Upper lobe of left lung (tissue), 6 donors: ENCODE measurements around the gene CBFA2T3. TPM values are rescaled to one million over a fixed set of nuclear protein-coding genes. Genes with fewer than 3 reads are reported as not detected.

Experiments used
- ATAC-seq, 2 donors: fragments of 200-7000 bp; cut with Tn5 transposase; one replicate each; pipeline ENCODE4 v1.9.1; 2022; ENCODE audit warnings: mild to moderate bottlenecking in 2 of 2, moderate library complexity in 2 of 2; ENCODE audit not compliant: low FRiP score in 2 of 2
- DNase-seq, 2 donors: peaks; one replicate each; pipeline ENCODE4 v3.0.0-alpha.2; 2019 to 2020
- H3K27ac ChIP-seq, 4 donors: fragments of 200-600 bp; sonication (generic); one replicate each; pipeline ENCODE4 v1.5.1; 2016 to 2019
- H3K27me3 ChIP-seq, 4 donors: fragments of 200-600 bp; sonication (generic); one replicate each; pipeline ENCODE4 v1.5.1; 2017 to 2019
- H3K36me3 ChIP-seq, 4 donors: fragments of 200-600 bp; sonication (generic); one replicate each; pipeline ENCODE4 v1.5.1; 2016 to 2019
- H3K4me1 ChIP-seq, 4 donors: fragments of 200-600 bp; sonication (generic); one replicate each; pipeline ENCODE4 v1.5.1; 2018 to 2019
- H3K4me3 ChIP-seq, 4 donors: fragments of 200-600 bp; sonication (generic); one replicate each; pipeline ENCODE4 v1.5.1; 2017 to 2019; ENCODE audit warnings: mild to moderate bottlenecking in 2 of 4, moderate library complexity in 1 of 4
- H3K9me3 ChIP-seq, 4 donors: fragments of 200-600 bp; sonication (generic); one replicate each; pipeline ENCODE4 v1.5.1; 2018 to 2019
- CTCF ChIP-seq, 6 experiments: fragments of 450-650 bp in 4 of 6; fragments of 200-600 bp in 2 of 6; sonication (generic) in 2 of 6; IDR thresholded peaks; one replicate each; pipeline ENCODE4 v1.5.1; 2016 to 2019; ENCODE audit warnings: antibody characterized with exemption in 6 of 6
- EP300 ChIP-seq, 4 donors: sonication (generic); formaldehyde crosslinking; IDR thresholded peaks; one replicate each; pipeline ENCODE4 v1.5.1; 2017; ENCODE audit warnings: antibody characterized with exemption in 4 of 4, control low read depth in 2 of 4
- POLR2A ChIP-seq, 4 donors: fragments of 450-650 bp; IDR thresholded peaks; one replicate each; pipeline ENCODE4 v1.5.1; 2016 to 2017; ENCODE audit warnings: antibody characterized with exemption in 4 of 4, mild to moderate bottlenecking in 2 of 4
- POLR2AphosphoS5 ChIP-seq, 2 donors: sonication (generic); formaldehyde crosslinking; IDR thresholded peaks; one replicate each; pipeline ENCODE4 v1.5.1; 2017; ENCODE audit warnings: antibody characterized with exemption in 2 of 2
- WGBS, 2 donors: methylation state at CpG; one replicate each; pipeline ENCODE4 v1.1.5; 2017 to 2018; 5-methylcytosine and 5-hydroxymethylcytosine counted together
- total RNA-seq, 6 donors: library from RNA; depleted of rRNA in 4 of 6; stranded (reverse); fragments of >200 nt in 4 of 6; gene quantifications; one replicate each; pipeline versions ENCODE4 v1.1.0 to v1.2.1, GENCODE V29; 2016 to 2021
- donor health status: DM: no; HTN: no; CAD: no; lungs with moderate emphysema.
- donor health status: DM: no; HTN: yes; CAD: no; lungs with severe emphysema.

The CBFA2T3 gene
- total RNA-seq, 6 donors from 2014 or later: 2.7 to 33.5 (median 15.2) TPM

- ATAC-seq: peak; percentile 1 to 11
- no peaks in the 10 kb centered on the region for H3K36me3 ChIP-seq
- no peak overlapping the region for H3K4me3 ChIP-seq
- H3K9me3 ChIP-seq: no peaks in the 10 kb centered on the region
- H3K27ac ChIP-seq: peak overlapping the region in 3 of 4 donors; percentile 20 to 41 (median 26)
- DNase-seq: peak; percentile 41 to 75
- TF ChIP-seq POLR2AphosphoS5 (IDR thresholded peaks at IDR 0.05) (no peak), CTCF (IDR thresholded peaks at IDR 0.05) (peak in 3 of 6 experiments; percentile 13 to 35 (median 14))
- no peaks in the 10 kb centered on the region for H3K27me3 ChIP-seq
- WGBS, 2 donors: 60 to 73% methylated on average over 10 to 24 of the region's 30 CpGs
- peaks cover 31 to 56% (median 46%) of the 10 kb centered on the region in 4 donors for H3K4me1 ChIP-seq
These were observed 52.0 kb downstream of the CBFA2T3 start for GRCh38 chr16:88924834-88925539.

GRCh38 chr16:88923926-88924833, 52.8 kb downstream of the CBFA2T3 start:
- Histone ChIP-seq H3K4me1 (peaks cover 31 to 58% (median 49%) of the 10 kb centered on the region in 4 donors), H3K36me3 (no peaks in the 10 kb centered on the region), H3K9me3 (no peaks in the 10 kb centered on the region), H3K27ac (peak overlapping the region in 3 of 4 donors; percentile 20 to 41 (median 26)), H3K4me3 (no peak overlapping the region), H3K27me3 (no peaks in the 10 kb centered on the region)
- DNase-seq (peak in 1 of 2 donors; percentile 79), ATAC-seq (no peak)
- TF ChIP-seq POLR2AphosphoS5 (IDR thresholded peaks at IDR 0.05) (no peak), EP300 (IDR thresholded peaks at IDR 0.05) (no peak), POLR2A (IDR thresholded peaks at IDR 0.05) (no peak), CTCF (IDR thresholded peaks at IDR 0.05) (no peak)
- WGBS, 2 donors: 85 to 92% methylated on average over 17 to 37 of the region's 37 CpGs

- ATAC-seq (no peak), DNase-seq (peak in 1 of 2 donors; percentile 48)
- WGBS, 2 donors: 50 to 92% methylated on average over 1 to 17 of the region's 17 CpGs
- peak overlapping the region in 2 of 4 donors; percentile 67 to 87 for H3K27ac ChIP-seq
- no peaks in the 10 kb centered on the region for H3K27me3 ChIP-seq
- no peak overlapping the region for H3K4me3 ChIP-seq
- H3K36me3 ChIP-seq: no peaks in the 10 kb centered on the region
- H3K4me1 ChIP-seq: peaks cover 31 to 58% (median 49%) of the 10 kb centered on the region in 4 donors
- TF ChIP-seq EP300 (IDR thresholded peaks at IDR 0.05) (no peak), POLR2AphosphoS5 (IDR thresholded peaks at IDR 0.05) (no peak), POLR2A (IDR thresholded peaks at IDR 0.05) (no peak), CTCF (IDR thresholded peaks at IDR 0.05) (no peak)
- no peaks in the 10 kb centered on the region for H3K9me3 ChIP-seq
These were observed 53.6 kb downstream of the CBFA2T3 start for GRCh38 chr16:88923450-88923849.

- H3K36me3 ChIP-seq: no peaks in the 10 kb centered on the region
- H3K27me3 ChIP-seq: no peaks in the 10 kb centered on the region
- DNase-seq (peak in 1 of 2 donors; percentile 45), ATAC-seq (no peak)
- H3K4me3 ChIP-seq: no peak overlapping the region
- 58 to 69% methylated on average over 16 to 22 of the region's 22 CpGs for whole genome bisulfite sequencing, 2 donors
- TF ChIP-seq CTCF (IDR thresholded peaks at IDR 0.05): no peak
- no peak for TF ChIP-seq POLR2AphosphoS5 (IDR thresholded peaks at IDR 0.05)
- no peak for TF ChIP-seq POLR2A (IDR thresholded peaks at IDR 0.05)
- no peak for TF ChIP-seq EP300 (IDR thresholded peaks at IDR 0.05)
- peak overlapping the region; percentile 45 to 87 (median 76) for H3K27ac ChIP-seq
- peaks cover 31 to 58% (median 49%) of the 10 kb centered on the region in 4 donors for H3K4me1 ChIP-seq
- H3K9me3 ChIP-seq: no peaks in the 10 kb centered on the region
These were observed 54.1 kb downstream of the CBFA2T3 start for GRCh38 chr16:88922826-88923410.
